Progenitor cell of endocrine pancreas (in vitro differentiated cells): ENCODE measurements around the gene TKFC. TPM values are rescaled to one million over a fixed set of nuclear protein-coding genes. Genes with fewer than 3 reads are reported as not detected.

ENCODE experiments used
- DNase-seq: peaks from one replicate; pipeline ENCODE4 v3.0.0; 2021; ENCODE audit warnings: low spot score; ENCODE audit not compliant: unreplicated experiment
- H3K27ac Mint-ChIP-seq: 2 replicates; pipeline ENCODE4 v1.8.0; 2021; ENCODE audit warnings: mild to moderate bottlenecking, moderate library complexity, mixed read lengths
- H3K27me3 Mint-ChIP-seq: 2 replicates; pipeline ENCODE4 v1.8.0; 2021; ENCODE audit warnings: mixed read lengths
- H3K36me3 Mint-ChIP-seq: 2 replicates; pipeline ENCODE4 v1.8.0; 2022; ENCODE audit warnings: mixed read lengths; ENCODE audit not compliant: insufficient read depth
- H3K4me1 Mint-ChIP-seq: 2 replicates; pipeline ENCODE4 v1.8.0; 2021; ENCODE audit warnings: low read depth, mixed read lengths
- H3K4me3 Mint-ChIP-seq: 2 replicates; pipeline ENCODE4 v1.8.0; 2021; ENCODE audit warnings: low read depth, mild to moderate bottlenecking, moderate library complexity, mixed read lengths
- H3K9me3 Mint-ChIP-seq: 2 replicates; pipeline ENCODE4 v1.8.0; 2021; ENCODE audit warnings: low read depth, mixed read lengths
- total RNA-seq: library from RNA; stranded (reverse); gene quantifications from 2 replicates; pipeline ENCODE4 v1.2.1, GENCODE V29; 2021
- TF ChIP-seq, protein P1 (sequence below): fragments of 200-600 bp; sonication (generic); IDR thresholded peaks from one replicate; pipeline ENCODE4 v1.5.0; 2021; ENCODE audit warnings: antibody characterized with exemption, mild to moderate bottlenecking; ENCODE audit not compliant: unreplicated experiment

The TKFC gene
- total RNA-seq, 1 donor from 2014 or later: 78.8 TPM

DNA sequence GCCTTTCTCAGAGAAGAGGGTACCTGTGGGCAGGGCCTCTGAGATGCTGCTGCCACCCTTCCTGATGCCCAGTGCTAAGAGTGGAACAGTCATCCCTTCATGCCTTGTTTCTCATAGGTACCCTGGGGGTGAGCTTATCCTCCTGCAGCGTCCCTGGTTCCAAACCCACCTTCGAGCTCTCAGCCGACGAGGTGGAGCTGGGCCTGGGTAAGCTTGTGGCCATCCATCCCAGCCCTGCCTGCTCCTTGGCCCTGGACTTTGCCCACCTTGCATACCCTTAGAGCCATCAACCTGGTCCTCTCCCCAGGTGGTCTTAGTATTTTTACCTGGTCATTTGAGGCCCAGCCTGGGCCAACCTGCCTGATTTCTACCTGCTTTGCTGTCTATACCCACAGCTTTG, 8.7 kb downstream of the TKFC start:
- H3K36me3 Mint-ChIP-seq: peaks cover 7% of the 10 kb centered on the region
- H3K4me3 Mint-ChIP-seq: no peak overlapping the region
- no peak overlapping the region for H3K27ac Mint-ChIP-seq
- no peaks in the 10 kb centered on the region for H3K27me3 Mint-ChIP-seq
- TF ChIP-seq, protein P1, sequence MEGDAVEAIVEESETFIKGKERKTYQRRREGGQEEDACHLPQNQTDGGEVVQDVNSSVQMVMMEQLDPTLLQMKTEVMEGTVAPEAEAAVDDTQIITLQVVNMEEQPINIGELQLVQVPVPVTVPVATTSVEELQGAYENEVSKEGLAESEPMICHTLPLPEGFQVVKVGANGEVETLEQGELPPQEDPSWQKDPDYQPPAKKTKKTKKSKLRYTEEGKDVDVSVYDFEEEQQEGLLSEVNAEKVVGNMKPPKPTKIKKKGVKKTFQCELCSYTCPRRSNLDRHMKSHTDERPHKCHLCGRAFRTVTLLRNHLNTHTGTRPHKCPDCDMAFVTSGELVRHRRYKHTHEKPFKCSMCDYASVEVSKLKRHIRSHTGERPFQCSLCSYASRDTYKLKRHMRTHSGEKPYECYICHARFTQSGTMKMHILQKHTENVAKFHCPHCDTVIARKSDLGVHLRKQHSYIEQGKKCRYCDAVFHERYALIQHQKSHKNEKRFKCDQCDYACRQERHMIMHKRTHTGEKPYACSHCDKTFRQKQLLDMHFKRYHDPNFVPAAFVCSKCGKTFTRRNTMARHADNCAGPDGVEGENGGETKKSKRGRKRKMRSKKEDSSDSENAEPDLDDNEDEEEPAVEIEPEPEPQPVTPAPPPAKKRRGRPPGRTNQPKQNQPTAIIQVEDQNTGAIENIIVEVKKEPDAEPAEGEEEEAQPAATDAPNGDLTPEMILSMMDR: no peak
- no peaks in the 10 kb centered on the region for H3K4me1 Mint-ChIP-seq
- H3K9me3 Mint-ChIP-seq: no peaks in the 10 kb centered on the region
- DNase-seq: no peak

GRCh38 chr11:61342207-61342803, 9.3 kb downstream of the TKFC start:
- Mint-ChIP-seq H3K4me3 (no peak overlapping the region), H3K36me3 (peaks cover 7% of the 10 kb centered on the region)

DNA sequence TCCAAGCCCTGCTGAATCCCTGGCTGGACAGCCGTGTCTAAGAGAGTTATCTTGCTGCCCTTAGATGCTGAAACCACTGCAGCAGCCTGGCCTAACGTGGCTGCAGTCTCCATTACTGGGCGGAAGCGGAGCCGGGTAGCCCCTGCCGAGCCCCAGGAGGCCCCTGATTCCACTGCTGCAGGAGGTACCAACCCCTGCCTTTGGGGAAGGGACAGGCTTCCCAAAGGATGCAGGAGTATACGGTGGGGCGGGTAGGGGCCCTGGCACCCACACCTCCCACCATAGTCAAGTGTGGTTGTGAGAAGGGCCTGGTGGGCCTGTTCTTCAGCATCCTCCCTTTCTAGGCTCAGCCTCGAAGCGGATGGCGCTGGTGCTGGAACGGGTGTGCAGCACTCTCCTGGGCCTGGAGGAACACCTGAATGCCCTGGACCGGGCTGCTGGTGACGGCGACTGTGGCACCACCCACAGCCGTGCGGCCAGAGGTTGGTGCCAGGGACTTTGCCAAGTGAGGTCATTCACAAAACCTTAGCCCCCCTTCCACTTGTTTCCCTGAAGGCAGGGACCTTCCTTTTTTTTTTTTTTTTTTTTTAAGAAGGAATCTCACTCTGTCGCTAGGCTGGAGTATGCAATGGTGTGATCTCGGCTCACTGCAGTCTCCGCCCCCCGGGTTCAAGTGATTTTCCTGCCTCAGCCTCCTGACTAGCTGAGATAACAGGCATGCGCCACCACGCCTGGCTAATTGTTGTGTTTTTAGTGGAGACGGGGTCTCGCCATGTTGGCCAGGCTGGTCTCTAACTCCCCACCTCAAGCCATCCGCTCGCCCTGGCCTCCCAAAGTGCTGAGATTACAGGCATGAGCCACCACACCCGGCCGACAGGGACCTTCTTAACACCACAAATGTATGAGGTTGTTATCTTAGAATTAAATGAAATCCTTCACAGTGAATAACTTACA, 11.0 kb downstream of the TKFC start:
- Mint-ChIP-seq H3K27ac (no peak overlapping the region), H3K9me3 (no peaks in the 10 kb centered on the region), H3K4me3 (no peak overlapping the region), H3K27me3 (no peaks in the 10 kb centered on the region), H3K4me1 (no peaks in the 10 kb centered on the region), H3K36me3 (peaks cover 4% of the 10 kb centered on the region)
- TF ChIP-seq, protein P1: no peak
- no peak for DNase-seq

More at GRCh38 chr11:61342207-61342803, 9.3 kb downstream of the TKFC start:
- no peak for DNase-seq
- Mint-ChIP-seq H3K9me3 (no peaks in the 10 kb centered on the region), H3K4me1 (no peaks in the 10 kb centered on the region), H3K27me3 (no peaks in the 10 kb centered on the region), H3K27ac (no peak overlapping the region)
- TF ChIP-seq, protein P1: no peak

- no peaks in the 10 kb centered on the region for H3K4me1 Mint-ChIP-seq
Measured at GRCh38 chr11:61345170-61345610, 12.2 kb downstream of the TKFC start.

More at GRCh38 chr11:61345170-61345610, 12.2 kb downstream of the TKFC start:
- Mint-ChIP-seq H3K27me3 (no peaks in the 10 kb centered on the region), H3K9me3 (no peaks in the 10 kb centered on the region), H3K27ac (no peak overlapping the region), H3K4me3 (no peak overlapping the region), H3K36me3 (peaks cover 7% of the 10 kb centered on the region)
- no peak for DNase-seq
- TF ChIP-seq, protein P1: no peak
